PC-3 (cell line): ENCODE results near the gene CRYBB2.

Source experiments
- EZH2 ChIP-seq: fragments of 300-600 bp; sonication (generic); IDR thresholded peaks from one replicate; pipeline ENCODE4 v1.6.1; 2017; ENCODE audit warnings: antibody characterized with exemption, mild to moderate bottlenecking, low read length; ENCODE audit not compliant: unreplicated experiment
- TF ChIP-seq, protein P1 (sequence below): fragments of 300-600 bp; sonication (generic); conservative IDR thresholded peaks from 2 replicates; pipeline ENCODE4 v1.5.1; 2017; ENCODE audit warnings: antibody characterized with exemption, low read depth, mild to moderate bottlenecking, low read length

DNA sequence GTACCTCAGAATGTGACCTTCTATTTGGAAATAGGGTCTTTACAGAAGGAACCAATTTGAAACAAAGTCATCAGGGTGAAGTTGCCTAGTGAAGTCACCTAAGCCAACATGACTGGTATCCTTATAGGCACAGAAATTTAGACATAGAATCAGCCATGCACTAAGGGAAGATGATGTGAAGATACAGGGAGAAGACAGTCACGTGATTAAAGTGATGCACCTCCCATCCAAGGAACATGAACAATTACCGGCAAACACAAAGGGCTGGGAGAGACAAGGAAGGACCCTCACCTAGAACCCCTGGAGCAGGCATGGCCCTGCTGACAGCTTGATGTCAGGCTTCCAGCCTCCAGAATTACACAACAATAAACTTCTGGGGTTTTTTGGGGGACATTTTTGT, 3.2 kb upstream of the CRYBB2 start:
- no peak for TF ChIP-seq EZH2
- TF ChIP-seq, protein P1, sequence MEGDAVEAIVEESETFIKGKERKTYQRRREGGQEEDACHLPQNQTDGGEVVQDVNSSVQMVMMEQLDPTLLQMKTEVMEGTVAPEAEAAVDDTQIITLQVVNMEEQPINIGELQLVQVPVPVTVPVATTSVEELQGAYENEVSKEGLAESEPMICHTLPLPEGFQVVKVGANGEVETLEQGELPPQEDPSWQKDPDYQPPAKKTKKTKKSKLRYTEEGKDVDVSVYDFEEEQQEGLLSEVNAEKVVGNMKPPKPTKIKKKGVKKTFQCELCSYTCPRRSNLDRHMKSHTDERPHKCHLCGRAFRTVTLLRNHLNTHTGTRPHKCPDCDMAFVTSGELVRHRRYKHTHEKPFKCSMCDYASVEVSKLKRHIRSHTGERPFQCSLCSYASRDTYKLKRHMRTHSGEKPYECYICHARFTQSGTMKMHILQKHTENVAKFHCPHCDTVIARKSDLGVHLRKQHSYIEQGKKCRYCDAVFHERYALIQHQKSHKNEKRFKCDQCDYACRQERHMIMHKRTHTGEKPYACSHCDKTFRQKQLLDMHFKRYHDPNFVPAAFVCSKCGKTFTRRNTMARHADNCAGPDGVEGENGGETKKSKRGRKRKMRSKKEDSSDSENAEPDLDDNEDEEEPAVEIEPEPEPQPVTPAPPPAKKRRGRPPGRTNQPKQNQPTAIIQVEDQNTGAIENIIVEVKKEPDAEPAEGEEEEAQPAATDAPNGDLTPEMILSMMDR = no peak
